ENCODE results near the gene SPON2. TPM values are rescaled to one million over a fixed set of nuclear protein-coding genes. Genes with fewer than 3 reads are reported as not detected.
"Not testable (repeated sequence)": the region's sequence is repeated elsewhere in the genome, so short reads cannot be mapped to it uniquely, and the experiment has no call there.

The SPON2 gene
- polyA plus RNA-seq, 1 donor (not counting 4 experiments of a cell fraction or from before 2014, with no cell fraction given), result 3.3 TPM

DNA sequence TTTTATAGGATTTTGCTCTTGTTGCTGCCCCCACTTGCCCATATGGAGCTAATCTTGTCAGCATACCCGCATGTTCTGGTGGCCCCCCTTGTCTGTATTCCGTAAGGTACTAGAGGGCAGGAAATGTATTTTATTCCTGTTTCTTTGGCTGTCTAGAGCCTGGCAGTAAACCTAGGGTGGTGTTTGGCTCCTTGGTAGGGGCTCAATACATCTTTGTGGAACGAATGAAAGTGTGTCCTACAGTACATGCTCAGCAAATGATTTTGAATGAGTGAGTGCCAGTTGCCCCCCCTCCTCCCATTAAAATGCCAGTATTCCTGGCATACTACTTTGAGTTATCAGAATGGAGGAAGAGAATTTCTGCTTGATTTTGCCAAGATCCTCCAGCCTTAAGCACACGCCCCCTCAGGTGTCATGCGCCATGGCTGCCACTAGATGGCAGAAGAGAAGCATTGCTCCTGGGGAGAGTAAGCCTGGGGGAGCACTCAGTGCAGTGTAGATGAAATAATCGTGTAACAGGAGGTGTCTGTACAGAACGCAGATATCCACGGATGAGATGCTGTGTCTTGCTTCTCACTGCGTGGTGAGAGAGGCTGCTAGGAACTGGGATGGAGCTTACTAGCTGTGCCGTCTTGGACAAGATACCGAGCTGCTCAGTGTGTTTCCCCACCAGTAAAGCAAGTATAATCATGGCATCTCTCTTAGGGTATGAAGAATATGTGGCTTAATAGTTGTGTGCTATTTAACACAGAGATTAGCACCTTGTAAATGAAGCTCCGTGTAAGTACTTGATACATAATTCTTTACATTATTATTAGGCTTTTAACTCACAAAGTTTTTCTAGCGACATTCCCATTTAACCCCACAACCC, 41.8 kb downstream of the SPON2 start:
- H2AFZ ChIP-seq (ENCODE audit: control insufficient read depth, low read length), result no peak overlapping the region

DNA sequence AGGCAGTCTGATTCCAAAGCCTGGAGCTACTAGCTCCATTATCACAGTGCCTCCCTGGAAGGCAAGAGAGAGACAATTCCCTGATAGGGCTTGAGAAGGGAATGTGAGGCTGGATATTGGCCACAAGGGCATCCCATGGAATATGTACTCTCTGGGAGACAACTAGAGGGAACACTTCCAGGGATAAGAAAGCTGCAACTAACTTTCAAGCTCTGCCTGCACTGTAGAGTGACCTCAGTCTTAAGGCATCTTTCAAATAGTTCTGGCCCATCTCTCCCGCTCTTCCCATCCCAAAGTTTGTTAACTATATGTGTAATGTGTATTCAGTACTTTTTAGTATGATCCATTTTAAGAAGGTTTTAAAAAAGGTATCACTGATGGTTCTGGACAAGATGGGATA, 45.9 kb downstream of the SPON2 start:
- Histone ChIP-seq H3K79me2 (ENCODE audit: control insufficient read depth, insufficient read depth, low read length) (no peaks in the 10 kb centered on the region), H3K4me3 (ENCODE audit: control insufficient read depth in 2 of 3, extremely low read depth in 1 of 3, insufficient read depth in 2 of 3, low read depth in 1 of 3, low read length in 3 of 3) (no peak overlapping the region), H3K4me2 (ENCODE audit: control insufficient read depth, extremely low read depth, insufficient read depth, low read depth, low read length) (no peak overlapping the region), H3K9me3 (ENCODE audit: control insufficient read depth, low read depth, low read length) (no peaks in the 10 kb centered on the region), H3K9ac (ENCODE audit: control insufficient read depth, extremely low read depth, insufficient read depth, low read length) (no peak overlapping the region), H2AFZ (ENCODE audit: control insufficient read depth, low read length) (no peak overlapping the region), H3K27me3 (ENCODE audit: control insufficient read depth, extremely low read depth, insufficient read depth, low read length) (no peaks in the 10 kb centered on the region), H3K27ac (ENCODE audit: control insufficient read depth, insufficient read depth, low read length) (no peak overlapping the region), H3K36me3 (ENCODE audit: control insufficient read depth in 2 of 2, extremely low read depth in 1 of 2, insufficient read depth in 2 of 2, low read length in 2 of 2) (no peaks in the 10 kb centered on the region), H3K9me1 (ENCODE audit: control insufficient read depth, extremely low read depth, insufficient read depth, low read length) (no peaks in the 10 kb centered on the region), H4K20me1 (ENCODE audit: control insufficient read depth, extremely low read depth, insufficient read depth, low read length) (no peaks in the 10 kb centered on the region), H3K4me1 (ENCODE audit: control insufficient read depth, extremely low read depth, insufficient read depth, low read length) (no peaks in the 10 kb centered on the region)
- TF ChIP-seq, protein P1, sequence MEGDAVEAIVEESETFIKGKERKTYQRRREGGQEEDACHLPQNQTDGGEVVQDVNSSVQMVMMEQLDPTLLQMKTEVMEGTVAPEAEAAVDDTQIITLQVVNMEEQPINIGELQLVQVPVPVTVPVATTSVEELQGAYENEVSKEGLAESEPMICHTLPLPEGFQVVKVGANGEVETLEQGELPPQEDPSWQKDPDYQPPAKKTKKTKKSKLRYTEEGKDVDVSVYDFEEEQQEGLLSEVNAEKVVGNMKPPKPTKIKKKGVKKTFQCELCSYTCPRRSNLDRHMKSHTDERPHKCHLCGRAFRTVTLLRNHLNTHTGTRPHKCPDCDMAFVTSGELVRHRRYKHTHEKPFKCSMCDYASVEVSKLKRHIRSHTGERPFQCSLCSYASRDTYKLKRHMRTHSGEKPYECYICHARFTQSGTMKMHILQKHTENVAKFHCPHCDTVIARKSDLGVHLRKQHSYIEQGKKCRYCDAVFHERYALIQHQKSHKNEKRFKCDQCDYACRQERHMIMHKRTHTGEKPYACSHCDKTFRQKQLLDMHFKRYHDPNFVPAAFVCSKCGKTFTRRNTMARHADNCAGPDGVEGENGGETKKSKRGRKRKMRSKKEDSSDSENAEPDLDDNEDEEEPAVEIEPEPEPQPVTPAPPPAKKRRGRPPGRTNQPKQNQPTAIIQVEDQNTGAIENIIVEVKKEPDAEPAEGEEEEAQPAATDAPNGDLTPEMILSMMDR (optimal IDR thresholded peaks at IDR 0.05 in 1 of 3, IDR thresholded peaks at IDR 0.05 in 1 of 3, conservative IDR thresholded peaks at IDR 0.05 in 1 of 3; ENCODE audit: extremely low read depth in 1 of 3, insufficient read depth in 2 of 3, low read length in 3 of 3), result no peak
- no peak for TF ChIP-seq EZH2 (IDR thresholded peaks at IDR 0.05; ENCODE audit: low read length)
- no peak for DNase-seq (ENCODE audit: low read depth, low spot score)
- FAIRE-seq, result no peak
- dilution Hi-C loops (cut with MboI; ENCODE audit: extremely low pct_ligation_motif_present, low sequenced_read_pairs), result no loop called here

More for the DNA sequence above, 41.8 kb downstream of the SPON2 start:
- Histone ChIP-seq H3K9me3 (ENCODE audit: control insufficient read depth, low read depth, low read length) (no peaks in the 10 kb centered on the region), H4K20me1 (ENCODE audit: control insufficient read depth, extremely low read depth, insufficient read depth, low read length) (no peaks in the 10 kb centered on the region), H3K9me1 (ENCODE audit: control insufficient read depth, extremely low read depth, insufficient read depth, low read length) (no peaks in the 10 kb centered on the region), H3K4me3 (ENCODE audit: control insufficient read depth in 2 of 3, extremely low read depth in 1 of 3, insufficient read depth in 2 of 3, low read depth in 1 of 3, low read length in 3 of 3) (no peak overlapping the region), H3K9ac (ENCODE audit: control insufficient read depth, extremely low read depth, insufficient read depth, low read length) (no peak overlapping the region), H3K4me1 (ENCODE audit: control insufficient read depth, extremely low read depth, insufficient read depth, low read length) (no peaks in the 10 kb centered on the region), H3K27ac (ENCODE audit: control insufficient read depth, insufficient read depth, low read length) (no peak overlapping the region), H3K36me3 (ENCODE audit: control insufficient read depth in 2 of 2, extremely low read depth in 1 of 2, insufficient read depth in 2 of 2, low read length in 2 of 2) (no peaks in the 10 kb centered on the region), H3K4me2 (ENCODE audit: control insufficient read depth, extremely low read depth, insufficient read depth, low read depth, low read length) (no peak overlapping the region), H3K27me3 (ENCODE audit: control insufficient read depth, extremely low read depth, insufficient read depth, low read length) (no peaks in the 10 kb centered on the region), H3K79me2 (ENCODE audit: control insufficient read depth, insufficient read depth, low read length) (no peaks in the 10 kb centered on the region)
- peak; percentile 13 for DNase-seq (ENCODE audit: low read depth, low spot score)
- TF ChIP-seq EZH2 (IDR thresholded peaks at IDR 0.05; ENCODE audit: low read length), result no peak
- TF ChIP-seq, protein P1 (optimal IDR thresholded peaks at IDR 0.05 in 1 of 3, IDR thresholded peaks at IDR 0.05 in 1 of 3, conservative IDR thresholded peaks at IDR 0.05 in 1 of 3; ENCODE audit: extremely low read depth in 1 of 3, insufficient read depth in 2 of 3, low read length in 3 of 3), result peak; percentile 98 to 99 (median 99)
- FAIRE-seq, result peak; percentile 97
- dilution Hi-C loops (cut with MboI; ENCODE audit: extremely low pct_ligation_motif_present, low sequenced_read_pairs), result no loop called here

DNA sequence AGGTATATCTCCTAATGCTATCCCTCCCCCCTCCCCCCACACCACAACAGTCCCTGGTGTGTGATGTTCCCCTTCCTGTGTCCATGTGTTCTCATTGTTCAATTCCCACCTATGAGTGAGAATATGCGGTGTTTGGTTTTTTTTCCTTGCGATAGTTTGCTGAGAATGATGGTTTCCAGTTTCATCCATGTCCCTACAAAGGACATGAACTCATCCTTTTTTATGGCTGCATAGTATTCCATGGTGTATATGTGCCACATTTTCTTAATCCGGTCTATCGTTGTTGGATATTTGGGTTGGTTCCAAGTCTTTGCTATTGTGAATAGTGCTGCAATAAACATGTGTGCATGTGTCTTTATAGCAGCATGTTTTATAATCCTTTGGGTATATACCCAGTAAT, 46.9 kb downstream of the SPON2 start:
- H3K9ac ChIP-seq (ENCODE audit: control insufficient read depth, extremely low read depth, insufficient read depth, low read length); H4K20me1 ChIP-seq (ENCODE audit: control insufficient read depth, extremely low read depth, insufficient read depth, low read length); DNase-seq (ENCODE audit: low read depth, low spot score); H3K4me1 ChIP-seq (ENCODE audit: control insufficient read depth, extremely low read depth, insufficient read depth, low read length); H3K4me3 ChIP-seq (ENCODE audit: control insufficient read depth in 2 of 3, extremely low read depth in 1 of 3, insufficient read depth in 2 of 3, low read depth in 1 of 3, low read length in 3 of 3); H3K79me2 ChIP-seq (ENCODE audit: control insufficient read depth, insufficient read depth, low read length); H3K4me2 ChIP-seq (ENCODE audit: control insufficient read depth, extremely low read depth, insufficient read depth, low read depth, low read length); H3K9me3 ChIP-seq (ENCODE audit: control insufficient read depth, low read depth, low read length); FAIRE-seq; dilution Hi-C loops (cut with MboI; ENCODE audit: extremely low pct_ligation_motif_present, low sequenced_read_pairs); H2AFZ ChIP-seq (ENCODE audit: control insufficient read depth, low read length); H3K36me3 ChIP-seq (ENCODE audit: control insufficient read depth in 2 of 2, extremely low read depth in 1 of 2, insufficient read depth in 2 of 2, low read length in 2 of 2); H3K27ac ChIP-seq (ENCODE audit: control insufficient read depth, insufficient read depth, low read length); H3K27me3 ChIP-seq (ENCODE audit: control insufficient read depth, extremely low read depth, insufficient read depth, low read length); H3K9me1 ChIP-seq (ENCODE audit: control insufficient read depth, extremely low read depth, insufficient read depth, low read length): not testable (repeated sequence)

Data from keratinocyte (primary cell).